HG02840 (cell line): ENCODE data around the gene NTN4.
"Not testable (repeated sequence)": the region's sequence is repeated elsewhere in the genome, so short reads cannot be mapped to it uniquely, and the experiment has no call there.

Experiments used
- ATAC-seq: cut with Tn5 transposase; IDR thresholded peaks from one replicate; pipeline ENCODE4 v1.9.1; 2021; ENCODE audit warnings: mild to moderate bottlenecking, moderate library complexity, moderate number of reproducible peaks; ENCODE audit not compliant: unreplicated experiment, low FRiP score

Gene NTN4

GRCh38 chr12:95796982-95797289, 6.4 kb upstream of the NTN4 start:
- ATAC-seq: no peak

DNA sequence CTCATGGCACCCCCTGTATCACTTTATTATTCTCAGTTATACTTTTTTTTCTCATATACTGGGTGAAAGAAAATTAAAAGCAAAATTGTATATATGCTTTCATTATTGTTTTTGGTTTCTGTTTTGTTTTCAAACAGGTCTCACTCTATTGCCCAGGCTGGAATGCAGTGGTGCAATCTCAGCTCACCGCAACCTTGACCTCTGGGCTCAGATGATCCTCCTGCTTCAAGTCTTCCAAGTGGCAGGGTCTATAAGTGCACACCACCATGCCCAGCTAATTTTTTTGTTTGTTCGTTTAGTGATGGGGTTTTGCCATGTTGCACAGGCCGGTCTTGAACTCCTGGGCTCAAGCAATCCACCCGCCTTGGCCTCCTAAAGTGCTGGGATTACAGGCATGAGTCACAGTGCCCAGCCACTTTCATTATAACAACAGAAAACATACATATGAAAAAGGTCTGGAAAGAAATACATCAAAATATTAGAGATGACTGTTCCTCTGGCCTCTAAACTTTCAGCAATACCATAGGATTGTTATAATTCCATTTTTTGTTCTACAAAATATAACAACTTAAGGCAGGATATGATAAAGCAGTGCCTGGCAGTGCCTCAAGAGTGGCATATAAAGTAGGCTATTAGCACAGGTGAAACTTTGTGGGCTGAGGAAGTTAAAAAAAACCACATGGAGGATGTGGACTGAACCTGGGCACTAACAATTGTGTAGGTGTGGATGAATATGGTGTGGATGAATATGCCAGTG, 5.8 kb upstream of the NTN4 start:
- no peak for ATAC-seq

- no peak for ATAC-seq
Measured at GRCh38 chr12:95790917-95791849, 619 bp upstream of the NTN4 start.

GRCh38 chr12:95789126-95790032, 1.2 kb downstream of the NTN4 start:
- ATAC-seq: no peak

GRCh38 chr12:95788637-95789036, 1.9 kb downstream of the NTN4 start:
- no peak for ATAC-seq

DNA sequence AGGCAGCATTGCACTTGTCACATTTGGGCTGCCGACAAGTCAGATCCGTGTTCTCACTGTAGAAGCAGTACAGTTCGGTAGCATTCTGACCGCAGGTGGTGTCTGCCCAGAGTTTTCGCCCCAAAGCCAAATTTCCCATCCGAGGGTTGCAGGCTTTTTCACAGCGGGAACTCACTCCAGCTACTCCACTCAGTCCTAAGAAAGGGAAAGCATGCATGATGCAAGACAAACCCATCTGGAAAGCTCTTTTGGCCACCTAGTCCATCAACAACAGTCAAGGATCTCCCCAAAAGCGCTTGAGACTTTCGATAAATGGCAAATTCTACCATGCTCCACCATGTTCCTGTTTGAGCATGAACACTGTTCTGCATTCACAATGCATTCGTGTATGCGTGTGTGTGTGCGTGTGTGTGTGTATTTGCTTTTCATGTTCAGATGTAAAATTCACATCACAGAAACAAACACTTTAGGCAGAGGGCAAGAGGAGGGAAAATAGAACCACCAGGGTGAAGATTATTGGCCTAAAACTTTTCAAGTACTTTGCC, 3.2 kb downstream of the NTN4 start:
- no peak for ATAC-seq

- ATAC-seq: no peak
Measured at GRCh38 chr12:95784915-95785314, 5.6 kb downstream of the NTN4 start.

DNA sequence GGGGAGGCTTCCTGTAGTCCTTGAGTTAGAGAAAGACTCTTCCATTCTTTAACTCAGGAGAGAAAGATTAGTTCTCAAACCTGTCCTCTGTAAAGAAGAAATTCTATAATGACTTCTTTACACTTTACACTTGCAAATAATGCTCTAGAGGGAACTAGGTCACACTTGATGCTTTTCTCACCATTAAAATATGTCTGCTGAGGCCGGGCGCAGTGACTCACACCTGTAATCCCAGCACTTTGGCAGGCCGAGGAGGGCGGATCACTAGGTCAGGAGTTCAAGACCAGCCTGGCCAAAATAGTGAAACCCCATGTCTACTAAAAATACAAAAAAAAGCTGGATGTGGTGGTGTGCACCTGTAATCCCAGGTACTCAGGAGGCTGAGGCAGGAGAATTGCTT, 6.3 kb downstream of the NTN4 start:
- no peak for ATAC-seq

- not testable (repeated sequence) for ATAC-seq
Measured at GRCh38 chr12:95775466-95775865, 15.1 kb downstream of the NTN4 start.

DNA sequence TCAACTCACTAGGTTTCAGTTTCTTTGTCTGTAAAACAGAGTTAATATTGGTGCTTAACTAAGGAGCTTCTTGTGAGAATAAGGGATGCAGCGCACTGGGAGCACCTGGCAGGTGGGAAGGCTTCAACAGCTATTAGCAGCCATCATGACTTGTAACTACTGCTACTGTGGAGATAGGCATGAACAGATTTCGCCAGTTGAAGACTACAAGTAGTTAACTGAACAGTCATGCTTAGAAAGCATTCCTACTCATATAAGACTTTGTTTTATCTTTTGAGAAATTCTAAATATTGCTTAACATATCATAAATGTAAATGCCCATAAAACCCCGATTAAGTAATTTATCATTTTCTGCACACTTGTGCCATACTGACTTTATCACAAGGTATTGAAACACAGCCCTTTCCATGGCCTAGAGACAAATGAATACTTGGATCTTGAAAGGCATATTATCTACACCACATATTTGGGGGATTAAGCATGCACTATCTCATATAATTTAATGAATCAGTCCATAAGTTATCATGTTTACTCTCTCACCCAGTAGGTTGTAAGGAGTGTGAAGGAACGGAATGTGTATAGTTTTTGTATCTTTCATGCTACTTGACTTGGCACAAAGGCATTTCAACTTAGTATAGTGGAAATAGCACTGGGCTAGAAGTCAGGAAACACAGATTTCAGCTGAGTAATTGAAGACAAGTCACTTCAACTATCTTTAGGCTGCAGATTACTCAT, 16.1 kb downstream of the NTN4 start:
- ATAC-seq: no peak

DNA sequence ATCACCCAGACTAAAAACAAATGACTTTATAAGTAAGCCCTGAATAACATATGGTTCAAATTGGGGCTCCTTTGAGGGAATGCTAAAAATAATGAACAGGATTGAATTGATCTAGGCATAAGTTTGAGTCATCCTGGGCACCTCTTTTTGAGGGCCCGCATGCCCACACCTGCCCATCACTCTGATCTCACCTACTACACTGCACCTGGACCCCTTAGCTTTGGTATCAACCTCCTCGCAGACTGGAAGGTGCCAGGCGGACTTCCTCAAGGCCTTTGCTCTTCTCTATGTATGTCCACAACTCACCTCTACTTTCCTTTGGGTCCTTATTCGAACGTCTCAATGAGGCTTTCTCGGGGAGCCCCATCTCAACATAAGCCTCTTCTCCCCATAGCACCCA, 17.2 kb downstream of the NTN4 start:
- ATAC-seq: no peak

DNA sequence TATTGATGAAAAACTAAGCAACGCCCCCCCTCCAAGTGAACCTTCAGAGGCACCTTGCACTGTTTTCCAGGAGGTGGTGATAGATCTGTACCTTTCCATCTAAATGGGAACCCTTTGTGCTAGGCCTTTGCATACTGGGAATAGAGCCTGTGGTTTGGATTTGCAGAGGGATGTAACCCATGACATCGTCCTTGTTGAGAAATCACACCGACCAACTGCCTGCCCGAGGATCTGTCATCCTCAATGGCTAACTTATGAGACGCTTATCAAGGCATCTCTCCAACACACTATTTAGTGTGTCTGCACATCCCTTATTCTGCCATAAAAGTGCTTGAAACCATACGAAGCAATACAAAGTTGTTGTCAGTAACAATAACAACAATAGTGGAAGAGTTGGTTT, 22.9 kb downstream of the NTN4 start:
- no peak for ATAC-seq

- ATAC-seq: no peak
Measured at GRCh38 chr12:95766356-95767019, 24.1 kb downstream of the NTN4 start.

DNA sequence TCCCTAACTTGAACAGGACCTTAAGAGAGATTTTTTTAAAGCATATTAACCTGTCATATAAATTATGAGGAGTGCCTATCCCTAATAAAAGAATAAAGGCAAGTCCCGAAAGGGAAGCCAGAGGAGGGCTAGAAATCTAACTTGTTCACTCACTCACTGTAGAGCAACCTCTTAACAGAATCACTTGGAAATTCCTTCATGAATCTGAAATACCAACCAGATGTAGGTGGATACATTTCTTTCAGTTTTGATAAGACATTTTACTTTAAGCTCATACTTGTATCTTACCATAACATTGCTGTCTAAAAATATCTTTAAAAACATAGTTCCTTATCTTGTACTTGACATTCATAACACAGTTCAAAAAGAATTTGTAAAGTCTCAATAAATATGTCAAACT, 25.7 kb downstream of the NTN4 start:
- ATAC-seq: no peak

DNA sequence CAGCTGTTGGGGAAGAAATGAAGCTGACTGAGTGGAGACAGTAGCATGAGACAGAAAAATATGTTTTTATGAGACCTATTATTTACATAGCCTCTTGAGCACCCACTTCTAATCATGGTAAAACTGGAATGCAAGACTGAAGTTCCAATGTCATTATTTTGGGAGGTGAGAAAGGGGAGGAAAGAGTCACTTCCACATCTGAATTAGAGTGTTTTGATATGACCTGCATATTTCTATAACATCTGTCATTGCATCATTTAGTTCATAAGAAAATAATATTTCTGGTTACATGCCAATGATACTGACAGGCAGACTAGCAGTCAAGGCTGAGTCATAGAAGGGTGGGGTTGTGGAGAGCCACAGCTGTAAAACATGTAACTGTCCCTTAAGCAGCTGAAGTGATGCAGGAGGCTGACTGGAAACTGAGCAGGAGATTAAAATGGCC, 26.7 kb downstream of the NTN4 start:
- ATAC-seq: no peak

DNA sequence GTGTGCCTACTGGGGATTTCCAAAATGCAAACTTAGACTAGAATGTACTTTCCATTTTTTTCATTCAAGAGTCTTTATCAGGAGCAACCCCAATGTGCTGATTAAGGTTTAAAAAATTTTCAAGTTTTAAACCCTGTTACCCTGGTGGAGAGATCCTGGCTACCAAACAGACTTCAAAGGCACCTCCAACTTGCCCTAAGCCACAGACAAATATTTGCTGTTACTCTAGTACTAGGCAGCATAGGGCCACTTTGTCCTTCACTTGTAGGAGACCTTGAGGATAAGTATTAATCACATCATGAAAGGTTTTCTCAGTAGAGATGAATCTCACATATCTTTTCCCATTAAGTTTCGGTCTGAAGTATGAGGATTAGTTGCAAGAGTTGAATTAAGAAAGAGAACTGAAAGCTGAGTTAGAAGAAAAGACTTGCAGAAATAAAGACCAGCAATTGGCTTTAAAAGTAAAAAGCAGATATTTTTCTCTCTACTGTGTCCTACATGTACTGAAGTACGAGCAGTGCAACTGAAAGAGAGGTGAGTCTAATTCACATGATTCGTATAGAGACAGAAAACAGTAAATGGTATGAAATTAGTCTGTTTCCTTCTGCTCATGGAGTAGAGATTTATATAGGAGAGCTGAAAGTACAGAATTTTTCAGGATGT, 28.3 kb downstream of the NTN4 start:
- no peak for ATAC-seq

GRCh38 chr12:95760371-95760770, 30.2 kb downstream of the NTN4 start:
- no peak for ATAC-seq

GRCh38 chr12:95759718-95760117, 30.8 kb downstream of the NTN4 start:
- no peak for ATAC-seq

- ATAC-seq: no peak
Measured at GRCh38 chr12:95759039-95759438, 31.5 kb downstream of the NTN4 start.
